Progenitor cell of endocrine pancreas (in vitro differentiated cells): Measurements from ENCODE around the gene HMGXB4. TPM values are rescaled to one million over a fixed set of nuclear protein-coding genes. Genes with fewer than 3 reads are reported as not detected.

Source experiments
- DNase-seq: peaks from one replicate; pipeline ENCODE4 v3.0.0; 2021; ENCODE audit warnings: low spot score; ENCODE audit not compliant: unreplicated experiment
- H3K27ac Mint-ChIP-seq: 2 replicates; pipeline ENCODE4 v1.8.0; 2021; ENCODE audit warnings: mild to moderate bottlenecking, moderate library complexity, mixed read lengths
- H3K27me3 Mint-ChIP-seq: 2 replicates; pipeline ENCODE4 v1.8.0; 2021; ENCODE audit warnings: mixed read lengths
- H3K36me3 Mint-ChIP-seq: 2 replicates; pipeline ENCODE4 v1.8.0; 2022; ENCODE audit warnings: mixed read lengths; ENCODE audit not compliant: insufficient read depth
- H3K4me1 Mint-ChIP-seq: 2 replicates; pipeline ENCODE4 v1.8.0; 2021; ENCODE audit warnings: low read depth, mixed read lengths
- H3K4me3 Mint-ChIP-seq: 2 replicates; pipeline ENCODE4 v1.8.0; 2021; ENCODE audit warnings: low read depth, mild to moderate bottlenecking, moderate library complexity, mixed read lengths
- H3K9me3 Mint-ChIP-seq: 2 replicates; pipeline ENCODE4 v1.8.0; 2021; ENCODE audit warnings: low read depth, mixed read lengths
- CTCF ChIP-seq: fragments of 200-600 bp; sonication (generic); IDR thresholded peaks from one replicate; pipeline ENCODE4 v1.5.0; 2021; ENCODE audit warnings: antibody characterized with exemption, mild to moderate bottlenecking; ENCODE audit not compliant: unreplicated experiment
- total RNA-seq: library from RNA; stranded (reverse); gene quantifications from 2 replicates; pipeline ENCODE4 v1.2.1, GENCODE V29; 2021

HMGXB4 gene
- total RNA-seq, 1 donor from 2014 or later, result 25.0 TPM

GRCh38 chr22:35220221-35220620 is 37.1 kb upstream of the HMGXB4 start:
- H3K36me3 Mint-ChIP-seq, result no peaks in the 10 kb centered on the region
- no peak for DNase-seq
- TF ChIP-seq CTCF, result no peak
- no peak overlapping the region for H3K27ac Mint-ChIP-seq
- H3K4me3 Mint-ChIP-seq, result no peak overlapping the region
- peaks cover 5% of the 10 kb centered on the region for H3K27me3 Mint-ChIP-seq
- no peaks in the 10 kb centered on the region for H3K9me3 Mint-ChIP-seq
- no peaks in the 10 kb centered on the region for H3K4me1 Mint-ChIP-seq

- Mint-ChIP-seq H3K27me3 (peaks cover 15% of the 10 kb centered on the region), H3K36me3 (no peaks in the 10 kb centered on the region), H3K27ac (no peak overlapping the region), H3K4me1 (no peaks in the 10 kb centered on the region), H3K9me3 (no peaks in the 10 kb centered on the region), H3K4me3 (no peak overlapping the region)
- no peak for DNase-seq
- no peak for TF ChIP-seq CTCF
Observed at GRCh38 chr22:35225010-35225409, 32.3 kb upstream of the HMGXB4 start.

- Mint-ChIP-seq H3K9me3 (no peaks in the 10 kb centered on the region), H3K4me3 (no peak overlapping the region), H3K27ac (no peak overlapping the region), H3K27me3 (peaks cover 24% of the 10 kb centered on the region), H3K36me3 (no peaks in the 10 kb centered on the region), H3K4me1 (no peaks in the 10 kb centered on the region)
- DNase-seq, result no peak
- TF ChIP-seq CTCF, result no peak
Observed at GRCh38 chr22:35226958-35227647, 30.2 kb upstream of the HMGXB4 start.

- H3K27me3 Mint-ChIP-seq, result peaks cover 29% of the 10 kb centered on the region
- H3K36me3 Mint-ChIP-seq, result no peaks in the 10 kb centered on the region
- no peaks in the 10 kb centered on the region for H3K4me1 Mint-ChIP-seq
- DNase-seq, result no peak
- no peaks in the 10 kb centered on the region for H3K9me3 Mint-ChIP-seq
- no peak overlapping the region for H3K4me3 Mint-ChIP-seq
- no peak for TF ChIP-seq CTCF
- H3K27ac Mint-ChIP-seq, result no peak overlapping the region
Observed at GRCh38 chr22:35229865-35230264, 27.4 kb upstream of the HMGXB4 start.

- Mint-ChIP-seq H3K4me3 (no peak overlapping the region), H3K4me1 (no peaks in the 10 kb centered on the region), H3K36me3 (no peaks in the 10 kb centered on the region), H3K27me3 (peaks cover 26% of the 10 kb centered on the region), H3K27ac (no peak overlapping the region), H3K9me3 (peaks cover 3% of the 10 kb centered on the region)
- no peak for TF ChIP-seq CTCF
- DNase-seq, result no peak
Observed at GRCh38 chr22:35230417-35230816, 26.9 kb upstream of the HMGXB4 start.
